ENCODE measurements around the gene MAGEB4. TPM values are rescaled to one million over a fixed set of nuclear protein-coding genes. Genes with fewer than 3 reads are reported as not detected.

The MAGEB4 gene
- total and polyA plus RNA-seq, 4 donors, result not detected

GRCh38 chrX:30246769-30247489 is 5.1 kb downstream of the MAGEB4 start, which contains the start of gene MAGEB1:
Gene MAGEB1 (plus strand): TSS chrX:30247146. CDS start chrX:30250494, 3,348 bp downstream.
- DNase-seq (ENCODE audit: low spot score), result no peak
- Histone ChIP-seq H3K4me3 (ENCODE audit: low read depth in 1 of 3, low read length in 3 of 3) (no peak within 1 kb of the TSS), H3K27ac (ENCODE audit: low read depth in 1 of 2, low read length in 2 of 2) (no peak within 1 kb of the TSS), H3K36me3 (ENCODE audit: control insufficient read depth in 4 of 4, insufficient read depth in 3 of 4, low read depth in 1 of 4, low read length in 3 of 4) (no peaks in the 10 kb centered on the region), H3K9me3 (ENCODE audit: control insufficient read depth in 4 of 4, low read length in 3 of 4) (no peaks in the 10 kb centered on the region), H3K9ac (ENCODE audit: low read depth in 1 of 2, low read length in 2 of 2) (no peak within 1 kb of the TSS), H3K4me1 (ENCODE audit: control insufficient read depth in 4 of 4, insufficient read depth in 4 of 4, low read length in 3 of 4) (no peaks in the 10 kb centered on the region), H3K27me3 (ENCODE audit: control insufficient read depth in 4 of 4, insufficient read depth in 4 of 4, low read length in 3 of 4) (no peaks in the 10 kb centered on the region)
- 92% methylated on average over 37 of the region's 38 CpGs for WGBS
- no peak for TF ChIP-seq RXRA (IDR thresholded peaks at IDR 0.05)
- TF ChIP-seq ATF3 (IDR thresholded peaks at IDR 0.05), result no peak
- no peak for TF ChIP-seq TAF1 (conservative IDR thresholded peaks at IDR 0.05)
- TF ChIP-seq FOXA1 (IDR thresholded peaks at IDR 0.05), result no peak

GRCh38 chrX:30248854-30249253 is 7.1 kb downstream of the MAGEB4 start:
- no peak for DNase-seq (ENCODE audit: low spot score)
- no peaks in the 10 kb centered on the region for H3K36me3 ChIP-seq (ENCODE audit: control insufficient read depth in 4 of 4, insufficient read depth in 3 of 4, low read depth in 1 of 4, low read length in 3 of 4)
- no peaks in the 10 kb centered on the region for H3K9me3 ChIP-seq (ENCODE audit: control insufficient read depth in 4 of 4, low read length in 3 of 4)
- H3K4me3 ChIP-seq (ENCODE audit: low read depth in 1 of 3, low read length in 3 of 3), result no peak overlapping the region
- H3K9ac ChIP-seq (ENCODE audit: low read depth in 1 of 2, low read length in 2 of 2), result no peak overlapping the region
- WGBS, result 76% methylated on average over 4 of the region's 4 CpGs
- no peak for TF ChIP-seq HNF4G (IDR thresholded peaks at IDR 0.05)
- no peak for TF ChIP-seq JUND (IDR thresholded peaks at IDR 0.05)
- no peak for TF ChIP-seq ZBTB33 (IDR thresholded peaks at IDR 0.05)
- TF ChIP-seq HNF4A (conservative IDR thresholded peaks at IDR 0.05), result no peak
- TF ChIP-seq FOXA1 (IDR thresholded peaks at IDR 0.05), result no peak
- TF ChIP-seq GABPA (IDR thresholded peaks at IDR 0.05 in 1 of 2, conservative IDR thresholded peaks at IDR 0.05 in 1 of 2), result no peak
- no peak overlapping the region for H3K27ac ChIP-seq (ENCODE audit: low read depth in 1 of 2, low read length in 2 of 2)
- no peaks in the 10 kb centered on the region for H3K4me1 ChIP-seq (ENCODE audit: control insufficient read depth in 4 of 4, insufficient read depth in 4 of 4, low read length in 3 of 4)
- H3K27me3 ChIP-seq (ENCODE audit: control insufficient read depth in 4 of 4, insufficient read depth in 4 of 4, low read length in 3 of 4), result no peaks in the 10 kb centered on the region

- no peaks in the 10 kb centered on the region for H3K9me3 ChIP-seq (ENCODE audit: control insufficient read depth in 4 of 4, low read length in 3 of 4)
- 84% methylated on average over 1 of the region's 1 CpG for WGBS
- TF ChIP-seq ZBTB33 (IDR thresholded peaks at IDR 0.05), result no peak
- TF ChIP-seq HNF4G (IDR thresholded peaks at IDR 0.05), result no peak
- no peak for TF ChIP-seq FOXA1 (IDR thresholded peaks at IDR 0.05)
- no peak for TF ChIP-seq TAF1 (conservative IDR thresholded peaks at IDR 0.05)
- TF ChIP-seq NR2F2 (IDR thresholded peaks at IDR 0.05), result no peak
- no peak for TF ChIP-seq RXRA (IDR thresholded peaks at IDR 0.05)
Measured at GRCh38 chrX:30253257-30253656, 11.5 kb downstream of the MAGEB4 start.

More at GRCh38 chrX:30253257-30253656, 11.5 kb downstream of the MAGEB4 start:
- DNase-seq (ENCODE audit: low spot score), result no peak
- no peak overlapping the region for H3K4me3 ChIP-seq (ENCODE audit: low read depth in 1 of 3, low read length in 3 of 3)
- no peak overlapping the region for H3K9ac ChIP-seq (ENCODE audit: low read depth in 1 of 2, low read length in 2 of 2)
- no peaks in the 10 kb centered on the region for H3K4me1 ChIP-seq (ENCODE audit: control insufficient read depth in 4 of 4, insufficient read depth in 4 of 4, low read length in 3 of 4)
- no peak overlapping the region for H3K27ac ChIP-seq (ENCODE audit: low read depth in 1 of 2, low read length in 2 of 2)
- no peaks in the 10 kb centered on the region for H3K36me3 ChIP-seq (ENCODE audit: control insufficient read depth in 4 of 4, insufficient read depth in 3 of 4, low read depth in 1 of 4, low read length in 3 of 4)
- H3K27me3 ChIP-seq (ENCODE audit: control insufficient read depth in 4 of 4, insufficient read depth in 4 of 4, low read length in 3 of 4), result no peaks in the 10 kb centered on the region

Measured in liver (tissue), 9 donors.